ENCODE data around the gene RIPK3.
"Not testable (repeated sequence)": the region's sequence is repeated elsewhere in the genome, so short reads cannot be mapped to it uniquely, and the experiment has no call there.

The RIPK3 gene

DNA sequence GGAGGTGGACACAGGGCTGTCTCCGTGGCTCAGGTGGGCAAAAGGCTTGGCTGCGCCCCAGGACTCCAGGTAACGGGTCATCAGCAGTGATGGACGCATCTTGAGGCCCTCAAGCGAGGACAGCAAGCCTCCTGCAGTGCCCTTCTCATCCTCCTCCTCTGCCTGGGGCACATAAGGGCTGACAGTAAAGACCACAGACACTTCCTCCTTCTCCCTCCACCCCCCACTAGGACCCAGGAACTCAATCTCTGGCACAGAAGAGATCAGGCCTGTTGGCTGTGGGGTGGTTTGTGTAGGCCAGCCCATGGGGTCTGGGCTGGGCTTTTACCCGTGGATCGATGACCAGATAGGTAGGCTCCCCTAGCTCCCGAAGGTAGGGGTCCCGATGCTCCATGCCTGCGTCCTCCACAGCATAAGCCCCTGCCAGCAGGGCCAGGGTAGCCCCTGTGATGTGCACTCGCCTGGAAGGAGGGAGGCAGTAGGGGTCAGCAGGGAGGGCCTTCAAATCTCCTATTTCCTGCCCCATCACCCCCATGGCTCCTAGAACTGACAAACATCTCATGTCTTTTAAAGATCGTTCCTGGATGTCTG, 10.6 kb downstream of the RIPK3 start:
- H3K4me3 ChIP-seq (ENCODE audit: low read length), result no peak overlapping the region
- no peak overlapping the region for H3K9ac ChIP-seq (ENCODE audit: low read depth, low read length)
- peaks cover 26% of the 10 kb centered on the region for H3K27me3 ChIP-seq (ENCODE audit: control insufficient read depth, insufficient read depth, low read length)
- no peaks in the 10 kb centered on the region for H3K9me3 ChIP-seq (replicated peaks; ENCODE audit: low read length)
- H3K4me1 ChIP-seq (ENCODE audit: control insufficient read depth, insufficient read depth, low read length), result peaks cover 18% of the 10 kb centered on the region
- no peaks in the 10 kb centered on the region for H3K36me3 ChIP-seq (ENCODE audit: insufficient read depth, low read length)
- H3K4me2 ChIP-seq (ENCODE audit: low read length), result no peak overlapping the region

DNA sequence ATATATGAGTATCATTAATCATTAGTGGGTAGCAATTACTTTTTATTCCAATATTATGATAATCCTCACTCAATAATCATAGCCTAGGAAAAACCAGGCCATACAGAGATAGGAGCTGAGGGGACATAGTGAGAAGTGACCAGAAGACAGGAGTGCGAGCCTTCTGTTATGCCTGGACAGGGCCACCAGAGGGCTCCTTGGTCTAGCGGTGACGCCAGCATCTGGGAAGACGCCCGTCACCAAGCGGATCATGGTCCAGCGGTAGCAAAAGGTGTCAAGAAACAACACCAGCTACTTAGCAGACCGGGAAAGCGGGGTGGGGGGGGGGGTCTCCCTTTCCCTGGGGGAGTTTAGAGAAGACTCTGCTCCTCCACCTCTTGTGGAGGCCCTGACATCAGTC, 11.9 kb downstream of the RIPK3 start:
- not testable (repeated sequence) for H3K4me3 ChIP-seq (ENCODE audit: low read length); H3K4me1 ChIP-seq (ENCODE audit: control insufficient read depth, insufficient read depth, low read length); H3K9ac ChIP-seq (ENCODE audit: low read depth, low read length); H3K4me2 ChIP-seq (ENCODE audit: low read length); H3K36me3 ChIP-seq (ENCODE audit: insufficient read depth, low read length); H3K9me3 ChIP-seq (replicated peaks; ENCODE audit: low read length)
- peaks cover 29% of the 10 kb centered on the region for H3K27me3 ChIP-seq (ENCODE audit: control insufficient read depth, insufficient read depth, low read length)

DNA sequence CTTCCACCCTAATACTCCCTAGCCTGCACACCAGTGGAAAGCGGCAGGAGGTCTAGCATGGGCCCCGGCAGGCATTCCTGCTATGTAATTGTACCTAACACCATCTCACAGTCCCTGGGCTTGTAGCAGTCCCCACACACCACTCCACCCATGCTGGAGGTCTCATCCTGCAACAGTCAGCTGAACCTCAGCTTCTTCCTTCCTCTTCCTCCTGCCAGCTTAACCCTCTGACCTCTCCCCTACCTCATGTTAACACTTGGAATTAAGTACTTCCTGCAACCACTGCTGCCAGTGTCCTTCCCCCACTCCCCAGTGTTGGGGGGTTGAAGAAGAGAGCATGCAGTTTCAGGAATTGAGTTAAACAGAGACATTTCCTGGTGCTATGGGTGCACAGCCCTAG, 12.5 kb downstream of the RIPK3 start:
- Histone ChIP-seq H3K27me3 (ENCODE audit: control insufficient read depth, insufficient read depth, low read length) (peaks cover 29% of the 10 kb centered on the region), H3K9ac (ENCODE audit: low read depth, low read length) (no peak overlapping the region), H3K9me3 (replicated peaks; ENCODE audit: low read length) (no peaks in the 10 kb centered on the region), H3K4me2 (ENCODE audit: low read length) (no peak overlapping the region), H3K36me3 (ENCODE audit: insufficient read depth, low read length) (no peaks in the 10 kb centered on the region), H3K4me3 (ENCODE audit: low read length) (no peak overlapping the region), H3K4me1 (ENCODE audit: control insufficient read depth, insufficient read depth, low read length) (peaks cover 4% of the 10 kb centered on the region)

DNA sequence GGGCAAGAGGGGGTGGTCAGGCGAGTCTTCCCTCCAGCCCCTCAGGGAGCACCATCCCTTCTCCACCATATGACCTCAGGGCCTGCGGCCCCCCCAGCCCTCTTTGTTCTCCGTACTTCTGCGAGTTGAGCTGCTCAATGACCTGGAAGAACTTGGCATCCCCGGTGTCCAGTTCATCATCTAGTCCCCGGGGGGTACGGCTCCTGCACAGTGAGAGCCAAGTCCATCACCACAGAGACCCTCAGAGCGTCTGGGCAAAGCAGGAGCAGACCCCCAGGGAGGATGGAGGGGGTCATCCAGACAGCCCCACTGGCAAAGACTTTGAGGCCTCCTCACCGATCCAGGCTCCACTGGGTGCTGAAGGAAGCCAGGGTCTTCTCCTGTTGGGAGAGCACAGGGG, 13.8 kb downstream of the RIPK3 start:
- Histone ChIP-seq H3K9me3 (replicated peaks; ENCODE audit: low read length) (no peaks in the 10 kb centered on the region), H3K9ac (ENCODE audit: low read depth, low read length) (no peak overlapping the region), H3K4me2 (ENCODE audit: low read length) (no peak overlapping the region), H3K36me3 (ENCODE audit: insufficient read depth, low read length) (no peaks in the 10 kb centered on the region), H3K4me3 (ENCODE audit: low read length) (no peak overlapping the region), H3K27me3 (ENCODE audit: control insufficient read depth, insufficient read depth, low read length) (peaks cover 37% of the 10 kb centered on the region), H3K4me1 (ENCODE audit: control insufficient read depth, insufficient read depth, low read length) (no peaks in the 10 kb centered on the region)

DNA sequence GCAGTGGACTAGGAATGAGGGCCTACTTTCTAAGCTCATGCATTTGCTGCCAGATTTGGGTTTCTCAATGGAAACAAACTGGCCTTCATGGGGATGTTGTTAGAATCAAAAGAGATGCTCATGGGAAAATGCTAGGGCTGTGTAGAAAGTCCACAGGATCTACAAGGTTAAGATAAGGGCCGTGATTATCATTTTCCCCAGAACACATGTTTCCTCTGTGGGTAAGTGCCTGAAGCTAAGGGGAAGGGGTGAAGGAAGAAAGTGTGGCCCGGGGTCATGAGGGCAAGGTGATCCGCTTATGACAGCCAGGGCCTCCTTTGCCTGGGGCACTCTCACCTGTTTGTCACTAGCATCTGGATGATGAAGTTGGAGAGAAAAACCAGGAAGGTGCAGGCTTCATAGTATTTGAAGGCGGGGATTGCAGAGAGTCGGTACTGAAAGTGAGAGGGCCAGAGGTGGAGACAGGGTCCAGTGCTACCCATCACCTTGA, 14.7 kb downstream of the RIPK3 start:
- Histone ChIP-seq H3K9me3 (replicated peaks; ENCODE audit: low read length) (no peaks in the 10 kb centered on the region), H3K27me3 (ENCODE audit: control insufficient read depth, insufficient read depth, low read length) (peaks cover 45% of the 10 kb centered on the region), H3K36me3 (ENCODE audit: insufficient read depth, low read length) (no peaks in the 10 kb centered on the region), H3K4me1 (ENCODE audit: control insufficient read depth, insufficient read depth, low read length) (no peaks in the 10 kb centered on the region), H3K4me3 (ENCODE audit: low read length) (no peak overlapping the region), H3K4me2 (ENCODE audit: low read length) (no peak overlapping the region), H3K9ac (ENCODE audit: low read depth, low read length) (no peak overlapping the region)

DNA sequence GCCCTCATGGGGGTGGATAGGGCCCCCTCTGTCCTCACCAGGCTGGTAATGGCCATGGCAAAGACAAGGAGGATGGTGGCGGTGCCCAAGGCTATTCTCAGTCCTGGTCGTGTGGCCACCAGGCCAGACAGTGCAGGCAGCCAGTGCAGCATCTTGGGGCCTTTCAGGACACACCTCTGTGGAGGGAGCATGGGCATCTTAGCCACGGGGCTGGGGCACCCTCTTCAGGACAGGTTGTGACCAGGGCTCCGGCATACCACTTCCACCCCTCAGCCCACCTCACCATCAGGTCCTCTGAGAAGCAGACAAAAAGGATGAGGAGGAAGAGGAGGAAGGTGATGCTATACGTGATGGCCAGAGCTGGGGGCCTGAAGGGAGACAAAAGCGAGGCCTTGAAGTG, 15.8 kb downstream of the RIPK3 start:
- Histone ChIP-seq H3K27me3 (ENCODE audit: control insufficient read depth, insufficient read depth, low read length) (peaks cover 56% of the 10 kb centered on the region), H3K9ac (ENCODE audit: low read depth, low read length) (no peak overlapping the region), H3K36me3 (ENCODE audit: insufficient read depth, low read length) (no peaks in the 10 kb centered on the region), H3K4me1 (ENCODE audit: control insufficient read depth, insufficient read depth, low read length) (no peaks in the 10 kb centered on the region), H3K4me3 (ENCODE audit: low read length) (no peak overlapping the region), H3K9me3 (replicated peaks; ENCODE audit: low read length) (no peaks in the 10 kb centered on the region), H3K4me2 (ENCODE audit: low read length) (no peak overlapping the region)

DNA sequence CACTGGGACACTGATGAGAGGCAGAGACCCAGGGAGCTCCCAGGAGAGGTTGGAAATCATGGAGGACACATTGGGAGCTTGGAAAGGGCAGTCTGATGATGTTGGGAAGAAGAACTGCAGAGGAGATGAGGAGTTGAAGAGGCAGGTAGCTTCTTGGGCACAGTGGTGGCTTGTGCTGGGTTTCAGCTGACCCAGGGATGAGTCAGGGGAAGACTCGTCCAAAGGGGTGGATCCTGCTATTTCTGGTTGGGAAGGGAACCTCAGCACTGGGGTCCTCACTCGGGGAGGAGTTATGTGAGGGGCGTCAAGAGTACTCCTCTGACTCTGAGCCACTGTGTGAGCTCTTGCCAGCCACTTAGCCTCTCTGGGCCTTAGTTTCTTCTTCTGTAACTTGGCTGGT, 16.4 kb downstream of the RIPK3 start:
- no peaks in the 10 kb centered on the region for H3K4me1 ChIP-seq (ENCODE audit: control insufficient read depth, insufficient read depth, low read length)
- no peaks in the 10 kb centered on the region for H3K9me3 ChIP-seq (replicated peaks; ENCODE audit: low read length)
- no peak overlapping the region for H3K4me3 ChIP-seq (ENCODE audit: low read length)
- no peaks in the 10 kb centered on the region for H3K36me3 ChIP-seq (ENCODE audit: insufficient read depth, low read length)
- H3K4me2 ChIP-seq (ENCODE audit: low read length), result no peak overlapping the region
- no peak overlapping the region for H3K9ac ChIP-seq (ENCODE audit: low read depth, low read length)
- H3K27me3 ChIP-seq (ENCODE audit: control insufficient read depth, insufficient read depth, low read length), result peaks cover 63% of the 10 kb centered on the region

DNA sequence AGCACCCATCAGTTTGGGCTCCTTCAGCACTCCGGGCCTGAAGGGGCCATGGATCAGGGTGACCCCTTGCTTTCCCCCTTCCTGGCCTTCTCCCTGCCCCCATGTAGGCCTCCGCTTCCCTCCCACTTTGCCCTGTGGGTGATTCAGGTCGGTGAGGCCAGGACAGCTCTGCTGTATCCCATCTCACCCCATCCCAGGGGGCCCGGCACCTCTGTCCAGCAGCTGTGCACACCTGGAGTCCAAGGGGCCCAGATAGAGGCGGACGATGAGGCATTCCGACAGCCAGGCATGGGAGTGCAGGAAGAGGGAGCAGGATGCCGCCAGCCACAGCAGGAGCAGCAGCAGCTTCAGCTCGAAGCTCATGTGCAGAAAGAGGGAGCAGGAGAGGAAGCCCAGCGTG, 17.1 kb downstream of the RIPK3 start:
- H3K9ac ChIP-seq (ENCODE audit: low read depth, low read length), result no peak overlapping the region
- no peak overlapping the region for H3K4me2 ChIP-seq (ENCODE audit: low read length)
- no peaks in the 10 kb centered on the region for H3K36me3 ChIP-seq (ENCODE audit: insufficient read depth, low read length)
- peaks cover 67% of the 10 kb centered on the region for H3K27me3 ChIP-seq (ENCODE audit: control insufficient read depth, insufficient read depth, low read length)
- no peak overlapping the region for H3K4me3 ChIP-seq (ENCODE audit: low read length)
- no peaks in the 10 kb centered on the region for H3K9me3 ChIP-seq (replicated peaks; ENCODE audit: low read length)
- peaks cover 1% of the 10 kb centered on the region for H3K4me1 ChIP-seq (ENCODE audit: control insufficient read depth, insufficient read depth, low read length)

DNA sequence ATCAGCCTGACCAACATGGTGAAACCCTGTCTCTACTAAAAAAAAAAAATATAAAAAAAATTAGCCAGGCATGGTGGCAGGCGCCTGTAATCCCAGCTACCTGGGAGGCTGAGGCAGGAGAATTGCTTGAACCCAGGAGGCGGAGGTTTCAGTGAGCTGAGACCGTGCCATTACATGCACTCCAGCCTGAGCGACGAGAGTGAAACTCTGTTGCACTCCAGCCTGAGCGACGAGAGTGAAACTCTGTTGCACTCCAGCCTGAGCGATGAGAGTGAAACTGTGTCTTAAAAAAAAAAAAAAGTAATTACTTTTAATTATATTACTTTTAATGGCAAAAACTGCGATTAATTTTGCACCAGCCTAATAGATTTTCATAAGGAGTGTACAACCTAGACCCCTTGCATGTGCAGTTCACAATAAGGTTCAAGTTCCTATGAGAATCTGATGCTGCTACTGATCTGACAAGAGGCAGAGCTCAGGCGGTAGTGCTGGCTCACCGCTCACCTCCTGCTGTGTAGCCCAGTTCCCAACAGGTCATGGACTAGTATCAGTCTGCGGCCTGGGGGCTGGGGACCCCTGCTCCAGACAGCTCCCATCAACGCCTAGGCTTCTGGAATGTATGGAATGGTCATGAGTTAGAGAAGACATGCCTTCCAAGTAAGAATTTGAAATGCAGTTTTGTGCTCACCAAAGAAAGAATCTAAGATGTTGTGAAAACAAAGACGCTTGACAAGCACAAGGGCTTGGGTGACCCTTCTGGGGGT, 18.4 kb downstream of the RIPK3 start:
- Histone ChIP-seq H3K4me1 (ENCODE audit: control insufficient read depth, insufficient read depth, low read length) (peaks cover 12% of the 10 kb centered on the region), H3K9me3 (replicated peaks; ENCODE audit: low read length) (no peaks in the 10 kb centered on the region), H3K9ac (ENCODE audit: low read depth, low read length) (no peak overlapping the region), H3K4me3 (ENCODE audit: low read length) (no peak overlapping the region), H3K4me2 (ENCODE audit: low read length) (no peak overlapping the region), H3K36me3 (ENCODE audit: insufficient read depth, low read length) (no peaks in the 10 kb centered on the region), H3K27me3 (ENCODE audit: control insufficient read depth, insufficient read depth, low read length) (peaks cover 63% of the 10 kb centered on the region)

DNA sequence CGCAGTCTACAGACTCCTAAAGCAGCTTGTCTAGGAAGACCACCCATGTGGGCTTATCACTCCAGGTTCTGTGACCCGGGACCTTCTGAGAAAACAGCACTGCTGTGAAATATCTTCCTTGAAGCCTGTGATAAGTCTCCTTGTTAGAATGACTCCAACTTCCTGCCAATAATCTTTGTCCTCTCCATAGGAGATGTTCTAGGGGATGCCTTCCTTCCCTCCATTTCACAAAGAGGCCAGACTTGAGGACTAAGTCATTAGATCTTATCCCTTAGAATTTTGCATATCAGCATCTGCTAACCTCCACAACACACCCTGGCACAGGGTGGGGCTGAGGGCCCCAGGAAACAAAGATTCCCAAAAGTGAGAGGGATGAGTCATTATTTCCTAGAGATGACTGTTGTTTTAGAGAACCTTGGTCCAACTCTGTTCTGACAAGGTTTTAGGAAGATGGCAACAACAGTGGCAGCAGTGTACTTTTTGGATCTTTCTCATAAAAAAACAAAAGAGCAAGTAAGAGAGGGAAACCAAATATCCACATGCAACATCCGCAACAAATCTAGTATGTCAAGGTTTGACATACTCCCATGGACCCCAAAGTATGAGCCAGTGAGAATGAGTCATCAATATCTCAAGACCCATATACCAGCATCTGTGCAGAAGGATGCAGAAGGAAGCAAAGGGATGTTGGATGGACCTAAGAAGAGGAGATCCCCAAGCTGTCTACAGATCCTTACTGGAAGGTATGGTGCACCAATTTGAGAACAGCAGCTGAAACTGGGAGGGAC, 22.5 kb downstream of the RIPK3 start:
- Histone ChIP-seq H3K4me3 (ENCODE audit: low read length) (no peak overlapping the region), H3K9me3 (replicated peaks; ENCODE audit: low read length) (no peaks in the 10 kb centered on the region), H3K9ac (ENCODE audit: low read depth, low read length) (no peak overlapping the region), H3K4me2 (ENCODE audit: low read length) (no peak overlapping the region), H3K4me1 (ENCODE audit: control insufficient read depth, insufficient read depth, low read length) (peaks cover 17% of the 10 kb centered on the region), H3K36me3 (ENCODE audit: insufficient read depth, low read length) (no peaks in the 10 kb centered on the region), H3K27me3 (ENCODE audit: control insufficient read depth, insufficient read depth, low read length) (peaks cover 39% of the 10 kb centered on the region)

DNA sequence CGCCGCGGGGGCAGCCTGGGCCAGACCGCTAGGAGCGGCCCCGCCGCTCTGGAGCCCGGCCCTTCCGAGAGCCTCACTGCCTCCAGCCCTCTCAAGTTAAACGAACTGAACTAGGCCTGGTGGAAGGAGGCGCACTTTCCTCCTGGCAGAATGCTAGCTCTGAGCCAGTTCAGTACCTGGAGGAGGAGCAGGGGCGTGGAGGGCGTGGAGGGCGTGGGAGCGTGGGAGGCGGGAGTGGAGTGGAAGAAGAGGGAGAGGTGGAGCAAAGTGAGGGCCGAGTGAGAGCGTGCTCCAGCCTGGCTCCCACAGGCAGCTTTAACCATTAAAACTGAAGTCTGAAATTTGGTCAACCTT, 23.2 kb downstream of the RIPK3 start:
- Histone ChIP-seq H3K4me2 (ENCODE audit: low read length) (no peak overlapping the region), H3K4me1 (ENCODE audit: control insufficient read depth, insufficient read depth, low read length) (peaks cover 17% of the 10 kb centered on the region), H3K9ac (ENCODE audit: low read depth, low read length) (no peak overlapping the region), H3K4me3 (ENCODE audit: low read length) (no peak overlapping the region), H3K27me3 (ENCODE audit: control insufficient read depth, insufficient read depth, low read length) (peaks cover 32% of the 10 kb centered on the region), H3K9me3 (replicated peaks; ENCODE audit: low read length) (no peaks in the 10 kb centered on the region), H3K36me3 (ENCODE audit: insufficient read depth, low read length) (no peaks in the 10 kb centered on the region)
